SU-DHL-6 (cell line): ENCODE measurements around the gene CALCB.

Experiments used
- EZH2phosphoT487 ChIP-seq: fragments of 200-600 bp; sonication (generic), shearing (Covaris generic); conservative IDR thresholded peaks from 2 replicates; pipeline ENCODE4 v1.6.1; 2018; ENCODE audit warnings: mild to moderate bottlenecking, antibody characterized with exemption, low read length, moderate library complexity, mixed read lengths
- TF ChIP-seq, protein P1 (sequence below): fragments of 200-600 bp; sonication (generic); IDR thresholded peaks from one replicate; pipeline ENCODE4 v1.5.1; 2017; ENCODE audit warnings: antibody characterized with exemption, mild to moderate bottlenecking, low read length, moderate library complexity; ENCODE audit not compliant: insufficient read depth, poor library complexity, severe bottlenecking

DNA sequence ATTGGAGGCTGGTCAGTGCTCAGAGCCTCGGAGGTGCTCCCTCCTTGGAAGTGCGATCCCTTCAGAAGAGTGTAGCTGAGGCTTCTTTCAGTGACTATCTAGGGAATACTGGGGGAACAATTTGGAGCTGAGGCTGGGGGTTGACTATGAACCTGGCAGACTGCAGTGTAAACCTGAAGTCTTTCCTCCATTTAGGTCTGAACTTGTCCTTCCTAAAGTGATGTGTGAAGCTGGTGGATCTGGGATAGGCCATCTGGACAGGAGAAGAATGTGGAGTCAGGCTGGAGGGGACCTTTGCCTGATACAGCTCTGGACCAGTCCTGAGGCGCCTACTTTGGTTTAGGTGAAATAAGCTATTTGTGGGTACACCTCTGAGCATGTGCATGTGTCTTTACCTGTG is 37.8 kb downstream of the CALCB start:
- TF ChIP-seq, protein P1, sequence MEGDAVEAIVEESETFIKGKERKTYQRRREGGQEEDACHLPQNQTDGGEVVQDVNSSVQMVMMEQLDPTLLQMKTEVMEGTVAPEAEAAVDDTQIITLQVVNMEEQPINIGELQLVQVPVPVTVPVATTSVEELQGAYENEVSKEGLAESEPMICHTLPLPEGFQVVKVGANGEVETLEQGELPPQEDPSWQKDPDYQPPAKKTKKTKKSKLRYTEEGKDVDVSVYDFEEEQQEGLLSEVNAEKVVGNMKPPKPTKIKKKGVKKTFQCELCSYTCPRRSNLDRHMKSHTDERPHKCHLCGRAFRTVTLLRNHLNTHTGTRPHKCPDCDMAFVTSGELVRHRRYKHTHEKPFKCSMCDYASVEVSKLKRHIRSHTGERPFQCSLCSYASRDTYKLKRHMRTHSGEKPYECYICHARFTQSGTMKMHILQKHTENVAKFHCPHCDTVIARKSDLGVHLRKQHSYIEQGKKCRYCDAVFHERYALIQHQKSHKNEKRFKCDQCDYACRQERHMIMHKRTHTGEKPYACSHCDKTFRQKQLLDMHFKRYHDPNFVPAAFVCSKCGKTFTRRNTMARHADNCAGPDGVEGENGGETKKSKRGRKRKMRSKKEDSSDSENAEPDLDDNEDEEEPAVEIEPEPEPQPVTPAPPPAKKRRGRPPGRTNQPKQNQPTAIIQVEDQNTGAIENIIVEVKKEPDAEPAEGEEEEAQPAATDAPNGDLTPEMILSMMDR: no peak
- TF ChIP-seq EZH2phosphoT487: no peak
